OCI-LY1 (cell line): ENCODE measurements around the gene ACBD3.

Experiments
- EZH2 ChIP-seq: fragments of 200-600 bp; sonication (generic), shearing (Covaris generic); IDR thresholded peaks from 2 replicates; pipeline ENCODE4 v1.8.0; 2017; ENCODE audit warnings: borderline replicate concordance, mixed run types, mild to moderate bottlenecking, antibody characterized with exemption, low read length, moderate library complexity, mixed read lengths
- TF ChIP-seq, protein P1 (sequence below): fragments of 200-600 bp; sonication (generic), shearing (Covaris generic); IDR thresholded peaks from 2 replicates; pipeline ENCODE4 v1.5.1; 2017; ENCODE audit warnings: mild to moderate bottlenecking, antibody characterized with exemption, low read length, moderate library complexity, mixed read lengths

GRCh38 chr1:226118357-226118756 is 68.2 kb downstream of the ACBD3 start:
- TF ChIP-seq EZH2 = no peak
- TF ChIP-seq, protein P1, sequence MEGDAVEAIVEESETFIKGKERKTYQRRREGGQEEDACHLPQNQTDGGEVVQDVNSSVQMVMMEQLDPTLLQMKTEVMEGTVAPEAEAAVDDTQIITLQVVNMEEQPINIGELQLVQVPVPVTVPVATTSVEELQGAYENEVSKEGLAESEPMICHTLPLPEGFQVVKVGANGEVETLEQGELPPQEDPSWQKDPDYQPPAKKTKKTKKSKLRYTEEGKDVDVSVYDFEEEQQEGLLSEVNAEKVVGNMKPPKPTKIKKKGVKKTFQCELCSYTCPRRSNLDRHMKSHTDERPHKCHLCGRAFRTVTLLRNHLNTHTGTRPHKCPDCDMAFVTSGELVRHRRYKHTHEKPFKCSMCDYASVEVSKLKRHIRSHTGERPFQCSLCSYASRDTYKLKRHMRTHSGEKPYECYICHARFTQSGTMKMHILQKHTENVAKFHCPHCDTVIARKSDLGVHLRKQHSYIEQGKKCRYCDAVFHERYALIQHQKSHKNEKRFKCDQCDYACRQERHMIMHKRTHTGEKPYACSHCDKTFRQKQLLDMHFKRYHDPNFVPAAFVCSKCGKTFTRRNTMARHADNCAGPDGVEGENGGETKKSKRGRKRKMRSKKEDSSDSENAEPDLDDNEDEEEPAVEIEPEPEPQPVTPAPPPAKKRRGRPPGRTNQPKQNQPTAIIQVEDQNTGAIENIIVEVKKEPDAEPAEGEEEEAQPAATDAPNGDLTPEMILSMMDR = no peak
